Urothelium cell line (cell line): ENCODE measurements around the gene MATK.
"Not testable (repeated sequence)": the region's sequence is repeated elsewhere in the genome, so short reads cannot be mapped to it uniquely, and the experiment has no call there.

Experiments used
- DNase-seq: peaks from one replicate; pipeline ENCODE4 v3.0.0; 2011; ENCODE audit warnings: low spot score, mixed read lengths
- FAIRE-seq: peaks from 2 replicates; lab custom pipeline; 2011; peaks lifted over from hg19 to GRCh38; lab: Jason Lieb, UNC

Gene MATK

GRCh38 chr19:3773814-3774515 lies 12.2 kb downstream of the MATK start:
- no peak for DNase-seq
- FAIRE-seq = no peak

- FAIRE-seq (no peak), DNase-seq (no peak)
Observed at GRCh38 chr19:3771906-3772455, 14.2 kb downstream of the MATK start, which contains the start of gene RAX2. Gene RAX2 (minus strand): TSS chr19:3772228. CDS start chr19:3771742, 486 bp downstream.

- DNase-seq = no peak
- no peak for FAIRE-seq
Observed at GRCh38 chr19:3771000-3771905, 14.9 kb downstream of the MATK start.

GRCh38 chr19:3770136-3770999 lies 15.8 kb downstream of the MATK start:
- FAIRE-seq (no peak), DNase-seq (no peak)

GRCh38 chr19:3769494-3769893 lies 16.7 kb downstream of the MATK start:
- no peak for DNase-seq
- FAIRE-seq = no peak

GRCh38 chr19:3768748-3769099 lies 17.5 kb downstream of the MATK start:
- no peak for FAIRE-seq
- DNase-seq = no peak

GRCh38 chr19:3768015-3768747 lies 18.0 kb downstream of the MATK start:
- DNase-seq (no peak), FAIRE-seq (no peak)

- DNase-seq (no peak), FAIRE-seq (no peak)
Observed at GRCh38 chr19:3767050-3767449, 19.1 kb downstream of the MATK start.

- no peak for FAIRE-seq
- DNase-seq = no peak
Observed at GRCh38 chr19:3766520-3766919, 19.7 kb downstream of the MATK start.

GRCh38 chr19:3765757-3766156 lies 20.4 kb downstream of the MATK start:
- FAIRE-seq, DNase-seq: not testable (repeated sequence)

GRCh38 chr19:3765121-3765520 lies 21.1 kb downstream of the MATK start:
- DNase-seq (no peak), FAIRE-seq (no peak)

GRCh38 chr19:3762501-3763459 lies 23.4 kb downstream of the MATK start, which contains the start of gene MRPL54:
Gene MRPL54 (plus strand): TSS chr19:3762682. CDS start chr19:3762701, 19 bp downstream.
- FAIRE-seq = peak; percentile 56
- peak; percentile 97 for DNase-seq

- DNase-seq (no peak), FAIRE-seq (no peak)
Observed at GRCh38 chr19:3762130-3762473, 24.1 kb downstream of the MATK start.

GRCh38 chr19:3761382-3762129 lies 24.6 kb downstream of the MATK start, which contains the start of gene APBA3:
Gene APBA3 (minus strand): TSS chr19:3761692. CDS start chr19:3760264, 1,428 bp downstream.
- DNase-seq (peak; percentile 88), FAIRE-seq (no peak)

- DNase-seq (no peak), FAIRE-seq (no peak)
Observed at GRCh38 chr19:3760871-3761361, 25.3 kb downstream of the MATK start.

GRCh38 chr19:3759482-3760254 lies 26.5 kb downstream of the MATK start:
- DNase-seq (no peak), FAIRE-seq (no peak)

GRCh38 chr19:3758297-3758696 lies 27.9 kb downstream of the MATK start:
- FAIRE-seq, DNase-seq: not testable (repeated sequence)
